ENCODE data around the gene RAB9B.
A peak's percentile ranks its signal among the peaks of the same experiment; 100 is the strongest.

RAB9B gene

DNA sequence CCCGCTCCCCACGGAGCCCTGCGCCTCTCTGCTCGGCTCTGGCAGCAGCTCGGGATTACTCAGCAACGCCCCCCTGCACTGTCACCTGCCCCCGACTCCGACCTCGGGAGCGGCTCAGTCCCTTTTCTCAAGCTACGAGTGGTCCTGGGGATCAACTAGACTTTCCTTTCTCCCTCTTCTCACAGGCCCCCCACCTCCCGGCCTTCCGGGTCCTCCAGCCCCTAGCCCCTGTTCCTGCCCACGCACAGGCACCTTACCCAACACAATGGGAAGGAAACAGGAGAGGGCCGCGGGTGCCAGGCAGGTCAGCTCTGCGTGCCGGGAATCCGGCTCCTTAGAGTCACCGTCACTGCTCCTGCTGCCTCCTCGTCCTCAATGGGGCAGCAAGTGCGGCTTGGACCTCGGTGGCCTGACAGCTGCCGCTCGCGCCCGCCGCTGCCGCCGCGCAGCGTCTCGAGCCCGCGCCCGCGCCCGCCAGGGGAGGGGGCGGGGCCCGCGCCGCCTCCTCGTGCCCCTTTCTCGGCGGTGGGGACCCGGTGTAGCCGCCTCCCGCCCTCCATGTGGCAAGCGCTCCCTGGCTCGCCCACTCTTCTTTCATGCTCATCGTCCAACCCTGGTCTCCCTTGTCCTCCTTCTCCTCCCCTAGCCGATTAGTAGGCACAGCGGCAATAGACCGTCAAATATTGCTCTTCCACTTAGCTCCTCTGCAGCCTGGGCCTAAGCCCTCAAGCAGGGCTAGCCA lies at the start of gene RAB9B:
RAB9B (minus strand) TSS at position 455 of the 742 bp plus-strand sequence. CDS start 6,473 bp downstream, outside the sequence.
- H3K4me1 ChIP-seq: peaks cover 0 to 31% (median 2%) of the 10 kb centered on the region in 4 donors
- H3K36me3 ChIP-seq: no peaks in the 10 kb centered on the region
- peak within 1 kb of the TSS; percentile 86 to 93 for H3K27ac ChIP-seq
- intact Hi-C loops (cut with DNase I; ENCODE audit: low total_unique reads): no loop called here
- no peaks in the 10 kb centered on the region for H3K9me3 ChIP-seq
- TF ChIP-seq CTCF (IDR thresholded peaks at IDR 0.05): no peak
- DNase-seq: peak; percentile 56 to 81
- H3K27me3 ChIP-seq: no peaks in the 10 kb centered on the region
- peak within 1 kb of the TSS; percentile 71 to 73 for H3K4me3 ChIP-seq

- Histone ChIP-seq H3K9me3 (no peaks in the 10 kb centered on the region), H3K4me1 (peaks cover 0 to 12% (median 0%) of the 10 kb centered on the region in 4 donors), H3K27me3 (no peaks in the 10 kb centered on the region), H3K36me3 (no peaks in the 10 kb centered on the region), H3K27ac (peak overlapping the region; percentile 6 to 43), H3K4me3 (no peak overlapping the region)
- intact Hi-C loops (cut with DNase I; ENCODE audit: low total_unique reads): no loop called here
- no peak for DNase-seq
- no peak for TF ChIP-seq CTCF (IDR thresholded peaks at IDR 0.05)
Measured at GRCh38 chrX:103879339-103879738, 47.3 kb upstream of the RAB9B start.

GRCh38 chrX:103878466-103879122 lies 46.5 kb upstream of the RAB9B start:
- Histone ChIP-seq H3K4me1 (peaks cover 0 to 12% (median 0%) of the 10 kb centered on the region in 4 donors), H3K36me3 (no peaks in the 10 kb centered on the region), H3K4me3 (no peak overlapping the region), H3K9me3 (no peaks in the 10 kb centered on the region), H3K27ac (peak overlapping the region in 1 of 2 donors; percentile 43), H3K27me3 (no peaks in the 10 kb centered on the region)
- DNase-seq: no peak
- intact Hi-C loops (cut with DNase I; ENCODE audit: low total_unique reads): no loop called here
- no peak for TF ChIP-seq CTCF (IDR thresholded peaks at IDR 0.05)

GRCh38 chrX:103877571-103877970 lies 45.5 kb upstream of the RAB9B start:
- intact Hi-C loops (cut with DNase I; ENCODE audit: low total_unique reads): no loop called here
- DNase-seq: no peak
- peaks cover 0 to 12% (median 0%) of the 10 kb centered on the region in 4 donors for H3K4me1 ChIP-seq
- no peak overlapping the region for H3K27ac ChIP-seq
- H3K36me3 ChIP-seq: no peaks in the 10 kb centered on the region
- no peak for TF ChIP-seq CTCF (IDR thresholded peaks at IDR 0.05)
- H3K9me3 ChIP-seq: no peaks in the 10 kb centered on the region
- no peaks in the 10 kb centered on the region for H3K27me3 ChIP-seq
- H3K4me3 ChIP-seq: no peak overlapping the region

DNA sequence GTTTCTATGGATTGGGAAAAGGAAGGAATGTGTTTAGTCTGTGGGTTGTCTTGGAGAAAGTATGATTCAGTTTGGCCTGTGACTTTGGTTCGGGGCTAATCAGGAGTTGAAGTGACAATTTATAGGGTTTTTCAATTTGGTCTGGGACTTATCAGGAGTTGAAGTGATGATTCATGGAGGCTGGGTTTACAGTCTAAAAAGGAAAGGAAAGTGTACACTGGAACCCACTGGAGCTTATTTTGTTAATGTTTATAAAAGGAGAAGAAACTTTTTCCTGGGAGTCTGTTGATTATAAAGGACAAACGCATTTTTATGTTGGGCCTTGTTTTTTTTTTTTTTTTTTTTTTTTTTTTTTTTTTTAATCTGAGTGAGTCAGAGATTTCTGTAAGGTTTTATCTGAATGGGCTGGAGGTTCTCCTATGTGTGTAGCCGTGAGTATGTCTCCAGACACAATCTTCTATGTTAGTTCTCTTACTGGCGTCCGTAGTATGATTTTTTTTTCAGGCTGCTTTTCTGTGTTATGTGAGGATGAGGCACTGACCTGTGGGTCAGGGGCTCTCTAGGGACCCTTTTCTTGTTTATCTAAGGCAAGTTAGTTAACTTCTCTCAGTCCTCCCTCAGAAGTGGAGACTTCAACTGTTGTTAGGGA lies 33.0 kb upstream of the RAB9B start:
- H3K9me3 ChIP-seq: no peaks in the 10 kb centered on the region
- DNase-seq: no peak
- no peak overlapping the region for H3K4me3 ChIP-seq
- H3K27me3 ChIP-seq: no peaks in the 10 kb centered on the region
- intact Hi-C loops (cut with DNase I; ENCODE audit: low total_unique reads): no loop called here
- TF ChIP-seq CTCF (IDR thresholded peaks at IDR 0.05): no peak
- H3K4me1 ChIP-seq: no peaks in the 10 kb centered on the region
- H3K27ac ChIP-seq: peak overlapping the region in 1 of 2 donors; percentile 53
- H3K36me3 ChIP-seq: no peaks in the 10 kb centered on the region

Measured in tibial artery (tissue), 4 donors.